H1 (cell line): Measurements from ENCODE around the gene TGFB3. TPM values are rescaled to one million over a fixed set of nuclear protein-coding genes. Genes with fewer than 3 reads are reported as not detected.

Source experiments
- CTCF ChIA-PET: fragments of 300-600 bp; sonication (Branson Sonifier 250); formaldehyde crosslinking; loops from one replicate; lab custom pipeline; 2021; ENCODE audit not compliant: partially characterized antibody; lab: Charles Lee
- POLR2A ChIA-PET: fragments of 300-600 bp; sonication (Branson Sonifier 250); formaldehyde crosslinking; loops from one replicate; lab custom pipeline; 2021; ENCODE audit warnings: inconsistent platforms; ENCODE audit not compliant: partially characterized antibody; lab: Charles Lee
- DNase-seq, 2 experiments: peaks; one replicate each; pipeline versions ENCODE4 v3.0.0 to v3.0.0-alpha.2; 2010 to 2022; ENCODE audit warnings: low spot score in 2 of 2, low read depth in 1 of 2, mixed read lengths in 1 of 2
- FAIRE-seq: peaks from 2 replicates; lab custom pipeline; 2011; peaks lifted over from hg19 to GRCh38; lab: Jason Lieb, UNC
- H2AFZ ChIP-seq: 2 replicates; pipeline ENCODE4 v1.8.1; 2012; ENCODE audit warnings: low read length, inconsistent platforms
- H2AK5ac ChIP-seq: 2 replicates; pipeline ENCODE4 v1.6.1; 2013; ENCODE audit warnings: low read depth, low read length
- H2BK120ac ChIP-seq: replicated peaks from 2 replicates; pipeline ENCODE3; 2013; ENCODE audit warnings: low read depth, low read length, inconsistent platforms
- H2BK12ac ChIP-seq: 2 replicates; pipeline ENCODE4 v1.6.1; 2013; ENCODE audit warnings: low read depth, low read length
- H2BK15ac ChIP-seq: 2 replicates; pipeline ENCODE4 v1.6.1; 2013; ENCODE audit warnings: low read length
- H2BK20ac ChIP-seq: 2 replicates; pipeline ENCODE4 v1.6.1; 2013; ENCODE audit warnings: low read length
- H2BK5ac ChIP-seq: 2 replicates; pipeline ENCODE4 v1.6.1; 2013; ENCODE audit warnings: low read depth, low read length
- H3K14ac ChIP-seq: 2 replicates; pipeline ENCODE4 v1.6.1; 2013; ENCODE audit warnings: inconsistent platforms; ENCODE audit not compliant: insufficient read length
- H3K18ac ChIP-seq: 2 replicates; pipeline ENCODE4 v1.6.1; 2013; ENCODE audit warnings: low read length; ENCODE audit errors: extremely low read depth
- H3K23ac ChIP-seq: 2 replicates; pipeline ENCODE4 v1.6.1; 2013; ENCODE audit warnings: inconsistent platforms; ENCODE audit not compliant: insufficient read length
- H3K23me2 ChIP-seq: 2 replicates; pipeline ENCODE4 v1.6.1; 2013; ENCODE audit warnings: low read depth, low read length
- H3K27ac ChIP-seq: 2 replicates; pipeline ENCODE4 v1.6.1; 2011; ENCODE audit warnings: low read depth, low read length, inconsistent platforms
- H3K27me3 ChIP-seq, 4 experiments: replicated peaks in 1 of 4; 1 replicate in 1 of 4; 2 replicates in 3 of 4; pipeline versions ENCODE4 v1.6.1 to v1.8.1; 2011 to 2013; ENCODE audit warnings: low read length in 3 of 4, mild to moderate bottlenecking in 3 of 4, inconsistent platforms in 2 of 4, mixed read lengths in 2 of 4, moderate library complexity in 1 of 4; ENCODE audit not compliant: control insufficient read depth in 3 of 4, insufficient read depth in 3 of 4; ENCODE audit errors: extremely low read depth in 1 of 4
- H3K36me3 ChIP-seq, 4 experiments: 2 replicates each; pipeline versions ENCODE4 v1.6.1 to v1.8.1; 2011 to 2013; ENCODE audit warnings: mild to moderate bottlenecking in 4 of 4, low read length in 3 of 4, moderate library complexity in 2 of 4, control low read depth in 1 of 4, inconsistent platforms in 1 of 4; ENCODE audit not compliant: insufficient read depth in 4 of 4, control insufficient read depth in 2 of 4
- H3K4ac ChIP-seq: replicated peaks from 2 replicates; pipeline ENCODE3; 2013; ENCODE audit warnings: low read length, low read depth, mixed read lengths, inconsistent platforms; ENCODE audit not compliant: insufficient read length
- H3K4me1 ChIP-seq, 4 experiments: replicated peaks in 1 of 4; 1 replicate in 1 of 4; 2 replicates in 3 of 4; pipeline versions ENCODE4 v1.6.1 to v1.8.1; 2011 to 2013; ENCODE audit warnings: low read length in 3 of 4, inconsistent platforms in 2 of 4, mixed read lengths in 1 of 4; ENCODE audit not compliant: insufficient read depth in 4 of 4, control insufficient read depth in 3 of 4
- H3K4me2 ChIP-seq, 2 experiments: 2 replicates each; pipeline versions ENCODE4 v1.6.1 to v1.8.1; 2011 to 2013; ENCODE audit warnings: low read depth in 2 of 2, low read length in 2 of 2, control low read depth in 1 of 2, inconsistent platforms in 1 of 2, mild to moderate bottlenecking in 1 of 2; ENCODE audit not compliant: insufficient read depth in 1 of 2
- H3K4me3 ChIP-seq, 4 experiments: fragments of 200-600, 300-600 bp in 1 of 4; sonication (generic), shearing (Covaris generic), sonication (Bioruptor Twin) in 1 of 4; 2 replicates each; pipeline versions ENCODE4 v1.5.1 to v1.8.1; 2011 to 2016; ENCODE audit warnings: low read length in 4 of 4, low read depth in 3 of 4, control low read depth in 2 of 4, inconsistent platforms in 2 of 4, mild to moderate bottlenecking in 2 of 4, mixed read lengths in 1 of 4, moderate library complexity in 1 of 4; ENCODE audit not compliant: insufficient read depth in 2 of 4; ENCODE audit errors: extremely low read depth in 1 of 4
- H3K56ac ChIP-seq: replicated peaks from 2 replicates; pipeline ENCODE3; 2013; ENCODE audit warnings: low read depth, mild to moderate bottlenecking, mixed read lengths, low read length, inconsistent platforms; ENCODE audit not compliant: insufficient read length
- H3K79me1 ChIP-seq: 2 replicates; pipeline ENCODE4 v1.6.1; 2013; ENCODE audit warnings: low read depth, low read length, control low read depth
- H3K79me2 ChIP-seq, 2 experiments: 2 replicates each; pipeline versions ENCODE4 v1.6.1 to v1.8.1; 2012 to 2013; ENCODE audit warnings: low read length in 2 of 2, mild to moderate bottlenecking in 2 of 2, inconsistent platforms in 1 of 2; ENCODE audit not compliant: insufficient read depth in 2 of 2, control insufficient read depth in 1 of 2
- H3K9ac ChIP-seq, 4 experiments: replicated peaks in 1 of 4; 1 replicate in 1 of 4; 2 replicates in 3 of 4; pipeline versions ENCODE4 v1.6.1 to v1.8.1; 2011 to 2013; ENCODE audit warnings: low read depth in 3 of 4, low read length in 3 of 4, control low read depth in 2 of 4, mild to moderate bottlenecking in 2 of 4, moderate library complexity in 2 of 4, inconsistent platforms in 1 of 4; ENCODE audit errors: extremely low read depth in 1 of 4
- H3K9me3 ChIP-seq, 2 experiments: 2 replicates each; pipeline versions ENCODE4 v1.6.1 to v1.8.1; 2012 to 2013; ENCODE audit warnings: mild to moderate bottlenecking in 2 of 2, moderate library complexity in 2 of 2, control low read depth in 1 of 2, inconsistent platforms in 1 of 2, low read depth in 1 of 2, low read length in 1 of 2, mixed read lengths in 1 of 2; ENCODE audit not compliant: insufficient read depth in 2 of 2
- H4K20me1 ChIP-seq, 2 experiments: replicated peaks in 1 of 2; 2 replicates each; pipeline versions ENCODE3 to v1.8.1; 2011 to 2013; ENCODE audit warnings: inconsistent platforms in 2 of 2, low read length in 2 of 2, mild to moderate bottlenecking in 1 of 2; ENCODE audit not compliant: insufficient read depth in 2 of 2, control insufficient read depth in 1 of 2
- H4K5ac ChIP-seq: 2 replicates; pipeline ENCODE4 v1.6.1; 2013; ENCODE audit warnings: low read length, low read depth, mixed read lengths, inconsistent platforms; ENCODE audit not compliant: insufficient read length
- H4K8ac ChIP-seq: 2 replicates; pipeline ENCODE4 v1.8.0; 2013; ENCODE audit warnings: mild to moderate bottlenecking, moderate library complexity, low read length, inconsistent platforms; ENCODE audit not compliant: insufficient read depth; ENCODE audit errors: extremely low read depth
- H4K91ac ChIP-seq: replicated peaks from 2 replicates; pipeline ENCODE3; 2013; ENCODE audit warnings: low read length, mixed read lengths, inconsistent platforms; ENCODE audit not compliant: insufficient read length
- BACH1 ChIP-seq: IDR thresholded peaks from 2 replicates; pipeline ENCODE4 v1.6.1; 2012; ENCODE audit warnings: low read length, improper control_type of control experiment
- CBX5 ChIP-seq: fragments of 300-800, 300-1000 bp; sonication (generic); IDR thresholded peaks from 2 replicates; pipeline ENCODE4 v1.7.1; 2016; ENCODE audit warnings: antibody characterized with exemption, low read length, low read depth
- CEBPB ChIP-seq: IDR thresholded peaks from 2 replicates; pipeline ENCODE4 v1.6.1; 2012; ENCODE audit warnings: low read depth, low read length
- CREB1 ChIP-seq: IDR thresholded peaks from 2 replicates; pipeline ENCODE4 v1.6.1; 2012; ENCODE audit warnings: inconsistent platforms
- EGR1 ChIP-seq: IDR thresholded peaks from 2 replicates; pipeline ENCODE4 v1.6.1; 2011; ENCODE audit warnings: low read depth, low read length, borderline replicate concordance
- EZH2 ChIP-seq: fragments of 200-600 bp; sonication (generic); IDR thresholded peaks from 2 replicates; pipeline ENCODE4 v1.7.1; 2012; ENCODE audit warnings: low read depth, mild to moderate bottlenecking, moderate library complexity, low read length, inconsistent platforms; ENCODE audit not compliant: severe bottlenecking
- NRF1 ChIP-seq: IDR thresholded peaks from 2 replicates; pipeline ENCODE4 v1.6.1; 2011; ENCODE audit warnings: mild to moderate bottlenecking, low read depth, low read length, improper control_type of control experiment
- SAP30 ChIP-seq: fragments of 300-600 bp; sonication (generic); IDR thresholded peaks from 2 replicates; pipeline ENCODE4 v1.7.1; 2012; ENCODE audit warnings: low read length, moderate library complexity, mild to moderate bottlenecking, inconsistent platforms; ENCODE audit not compliant: insufficient read depth, insufficient replicate concordance
- SUZ12 ChIP-seq: fragments of 200-600 bp; sonication (generic); IDR thresholded peaks from 2 replicates; pipeline ENCODE4 v1.6.1; 2012; ENCODE audit warnings: mild to moderate bottlenecking, inconsistent platforms, low read length, moderate library complexity, mixed read lengths
- TCF12 ChIP-seq: IDR thresholded peaks from 2 replicates; pipeline ENCODE4 v1.6.1; 2011; ENCODE audit warnings: low read depth, mild to moderate bottlenecking, low read length
- YY1 ChIP-seq: IDR thresholded peaks from 2 replicates; pipeline ENCODE4 v1.6.1; 2011; ENCODE audit warnings: low read depth, mild to moderate bottlenecking, low read length
- WGBS, 2 experiments: shearing (Covaris generic) in 1 of 2; methylation state at CpG; one replicate each; pipeline versions ENCODE4 v1.1.6 to v1.1.7; 2013 to 2015; ENCODE audit warnings: low lambda C conversion rate in 2 of 2, mixed read lengths in 2 of 2, inconsistent platforms in 1 of 2, low coverage in 1 of 2, missing lambda C conversion rate in 1 of 2; ENCODE audit not compliant: insufficient replicate concordance in 2 of 2, insufficient coverage in 1 of 2, insufficient read length in 1 of 2; ENCODE audit errors: extremely low coverage in 1 of 2, missing lambda C conversion rate in 1 of 2; 5-methylcytosine and 5-hydroxymethylcytosine counted together
- polyA plus RNA-seq, 7 experiments: library from polyadenylated mRNA; depleted of rRNA in 3 of 7; stranded (reverse) in 5 of 7; unstranded in 2 of 7; fragments of >200 nt in 5 of 7; fragments of 200-250 nt in 2 of 7; gene quantifications; 1 replicate in 5 of 7; 2 replicates in 1 of 7; 4 replicates in 1 of 7; pipeline versions ENCODE4 v1.2.1 to v1.2.3, GENCODE V29; 2011 to 2013; ENCODE audit warnings: missing spikeins in 2 of 7, mixed read lengths in 2 of 7
- total RNA-seq: library from RNA; stranded (reverse); fragmentation: NEBNext Ultra II Directional; extraction: Animal tissue kit (Norgen Biotek cat#: 25700); gene quantifications from 2 replicates; pipeline ENCODE4 v1.2.1, GENCODE V29; 2021
- TF ChIP-seq, protein P1 (sequence below): IDR thresholded peaks from 2 replicates; pipeline ENCODE4 v1.6.1; 2011; ENCODE audit warnings: low read length, improper control_type of control experiment

The TGFB3 gene
- total and polyA plus RNA-seq, 2 of the 8 experiments (the other 6 are each of a cell fraction or from before 2014, with no cell fraction given): 0.65 to 0.86 TPM

- Histone ChIP-seq H3K27me3 (peaks cover 0 to 18% (median 10%) of the 10 kb centered on the region in 4 experiments; a peak in 4 of 7 replicates), H2BK20ac (no peak overlapping the region), H3K79me2 (no peaks in the 10 kb centered on the region), H2BK120ac (no peak overlapping the region), H4K91ac (no peak overlapping the region), H2BK15ac (no peak overlapping the region), H3K9me3 (no peaks in the 10 kb centered on the region), H3K36me3 (peaks cover 0 to 5% (median 2%) of the 10 kb centered on the region in 4 experiments; a peak in 4 of 8 replicates), H2AFZ (no peak overlapping the region), H3K4me1 (peaks cover 0 to 5% (median under 1%) of the 10 kb centered on the region in 4 experiments; a peak in 3 of 7 replicates), H3K23me2 (peaks cover 5% of the 10 kb centered on the region; the same call in 1 of the 2 replicates), H3K4me2 (no peak overlapping the region; a peak in 1 of 4 replicates), H4K5ac (no peak overlapping the region), H2AK5ac (no peak overlapping the region), H3K23ac (no peak overlapping the region), H3K4me3 (no peak overlapping the region), H3K56ac (no peak overlapping the region), H4K8ac (no peak overlapping the region), H2BK5ac (no peak overlapping the region), H2BK12ac (no peak overlapping the region), H3K14ac (no peak overlapping the region), H3K79me1 (no peaks in the 10 kb centered on the region), H3K27ac (no peak overlapping the region), H3K9ac (no peak overlapping the region), H4K20me1 (no peaks in the 10 kb centered on the region), H3K18ac (no peak overlapping the region), H3K4ac (no peak overlapping the region)
- CTCF ChIA-PET: interaction anchor here (0.7 to 1.4 kb wide), 3 partner anchors 10 to 99 kb away, joined by 3 read pairs; no protein-coding TSS in a partner anchor
- FAIRE-seq (no peak), DNase-seq (no peak)
- POLR2A ChIA-PET: interaction anchor here (2.3 kb wide), 1 partner anchor 13 kb away, joined by 6 read pairs; no protein-coding TSS in a partner anchor
- 87% methylated on average over 3 of the region's 3 CpGs; no CpG with 5 or more reads in 1 of the 2 experiments for WGBS, 2 experiments
- TF ChIP-seq EGR1 (no peak), TCF12 (no peak), BACH1 (no peak), CBX5 (no peak), SAP30 (no peak), CEBPB (no peak), YY1 (no peak), CREB1 (no peak), EZH2 (no peak), NRF1 (no peak), SUZ12 (no peak)
- TF ChIP-seq, protein P1, sequence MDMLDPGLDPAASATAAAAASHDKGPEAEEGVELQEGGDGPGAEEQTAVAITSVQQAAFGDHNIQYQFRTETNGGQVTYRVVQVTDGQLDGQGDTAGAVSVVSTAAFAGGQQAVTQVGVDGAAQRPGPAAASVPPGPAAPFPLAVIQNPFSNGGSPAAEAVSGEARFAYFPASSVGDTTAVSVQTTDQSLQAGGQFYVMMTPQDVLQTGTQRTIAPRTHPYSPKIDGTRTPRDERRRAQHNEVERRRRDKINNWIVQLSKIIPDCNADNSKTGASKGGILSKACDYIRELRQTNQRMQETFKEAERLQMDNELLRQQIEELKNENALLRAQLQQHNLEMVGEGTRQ: no peak
These were observed 5.6 kb upstream of the TGFB3 start for GRCh38 chr14:75987201-75987970.
